Neuronal stem cell (in vitro differentiated cells): ENCODE results near the gene TPP1.

Source experiments
- DNase-seq: peaks from one replicate; pipeline ENCODE4 v3.0.0-alpha.2; 2013; ENCODE audit warnings: low spot score
- H2AFZ ChIP-seq: one replicate; pipeline ENCODE4 v1.6.1; 2013; ENCODE audit warnings: mild to moderate bottlenecking, low read length, inconsistent platforms
- H2AK5ac ChIP-seq: 2 replicates; pipeline ENCODE4 v1.6.1; 2013; ENCODE audit warnings: low read depth, mild to moderate bottlenecking, inconsistent platforms, low read length, moderate library complexity, mixed read lengths
- H2BK120ac ChIP-seq: 2 replicates; pipeline ENCODE4 v1.6.1; 2013; ENCODE audit warnings: low read depth, mild to moderate bottlenecking, inconsistent platforms, low read length, moderate library complexity, mixed read lengths
- H2BK12ac ChIP-seq: one replicate; pipeline ENCODE4 v1.6.1; 2013; ENCODE audit warnings: low read length, inconsistent platforms
- H2BK15ac ChIP-seq: 2 replicates; pipeline ENCODE4 v1.6.1; 2013; ENCODE audit warnings: mild to moderate bottlenecking, low read length, inconsistent platforms, mixed read lengths
- H2BK5ac ChIP-seq: one replicate; pipeline ENCODE4 v1.6.1; 2013; ENCODE audit warnings: inconsistent platforms, mild to moderate bottlenecking, low read length, moderate library complexity
- H3K14ac ChIP-seq: one replicate; pipeline ENCODE4 v1.6.1; 2013; ENCODE audit warnings: low read length, inconsistent platforms
- H3K18ac ChIP-seq: 2 replicates; pipeline ENCODE4 v1.6.1; 2013; ENCODE audit warnings: low read length, inconsistent platforms
- H3K23ac ChIP-seq: 2 replicates; pipeline ENCODE4 v1.6.1; 2013; ENCODE audit warnings: low read depth, mild to moderate bottlenecking, mixed read lengths, low read length, inconsistent platforms; ENCODE audit not compliant: poor library complexity
- H3K27ac ChIP-seq: replicated peaks from 3 replicates; pipeline ENCODE4 v1.5.1; 2013; ENCODE audit warnings: low read length, inconsistent platforms
- H3K27me3 ChIP-seq, 3 experiments: 2 replicates each; pipeline ENCODE4 v1.6.1; 2013; ENCODE audit warnings: low read length in 3 of 3, mild to moderate bottlenecking in 2 of 3, inconsistent platforms in 1 of 3, low read depth in 1 of 3, mixed read lengths in 1 of 3, moderate library complexity in 1 of 3; ENCODE audit not compliant: control insufficient read depth in 3 of 3, insufficient read depth in 3 of 3
- H3K36me3 ChIP-seq, 2 donors: replicated peaks in 1 of 2; 2 replicates each; pipeline ENCODE4 v1.6.1; 2013; ENCODE audit warnings: low read length in 2 of 2; ENCODE audit not compliant: control insufficient read depth in 2 of 2, insufficient read depth in 2 of 2
- H3K4ac ChIP-seq: 2 replicates; pipeline ENCODE4 v1.6.1; 2013; ENCODE audit warnings: inconsistent platforms, mild to moderate bottlenecking, low read length, moderate library complexity
- H3K4me1 ChIP-seq, 2 donors: 1 replicate in 1 of 2; 2 replicates in 1 of 2; pipeline ENCODE4 v1.6.1; 2013; ENCODE audit warnings: low read length in 2 of 2, low read depth in 1 of 2; ENCODE audit not compliant: control insufficient read depth in 2 of 2, insufficient read depth in 1 of 2
- H3K4me2 ChIP-seq: one replicate; pipeline ENCODE4 v1.6.1; 2013; ENCODE audit warnings: mild to moderate bottlenecking, low read length, inconsistent platforms; ENCODE audit not compliant: insufficient read depth, poor library complexity, severe bottlenecking
- H3K4me3 ChIP-seq, 2 donors: 2 replicates each; pipeline ENCODE4 v1.5.1; 2013; ENCODE audit warnings: low read length in 2 of 2, mild to moderate bottlenecking in 2 of 2, inconsistent platforms in 1 of 2, moderate library complexity in 1 of 2
- H3K79me1 ChIP-seq: one replicate; pipeline ENCODE4 v1.6.1; 2013; ENCODE audit warnings: low read depth, mild to moderate bottlenecking, inconsistent platforms, low read length, moderate library complexity
- H3K9ac ChIP-seq: one replicate; pipeline ENCODE4 v1.6.1; 2013; ENCODE audit warnings: mild to moderate bottlenecking, low read depth, low read length, inconsistent platforms; ENCODE audit not compliant: poor library complexity
- H3K9me3 ChIP-seq, 2 donors: replicated peaks in 1 of 2; 2 replicates each; pipeline versions ENCODE3 to v1.6.1; 2013; ENCODE audit warnings: low read length in 2 of 2, mild to moderate bottlenecking in 2 of 2, inconsistent platforms in 1 of 2, low read depth in 1 of 2, mixed read lengths in 1 of 2, moderate library complexity in 1 of 2; ENCODE audit not compliant: control insufficient read depth in 2 of 2, insufficient read depth in 1 of 2
- H4K8ac ChIP-seq: one replicate; pipeline ENCODE4 v1.6.1; 2013; ENCODE audit warnings: low read depth, mild to moderate bottlenecking, inconsistent platforms, low read length, moderate library complexity
- H4K91ac ChIP-seq: one replicate; pipeline ENCODE4 v1.6.1; 2013; ENCODE audit warnings: low read length, low read depth, mild to moderate bottlenecking, inconsistent platforms; ENCODE audit not compliant: poor library complexity
- WGBS, 2 donors: extraction: QIAGEN DNeasy Blood & Tissue Kit; methylation state at CpG; one replicate each; pipeline ENCODE4 v1.1.7; 2013; ENCODE audit warnings: missing lambda C conversion rate in 2 of 2, mixed read lengths in 1 of 2; ENCODE audit not compliant: insufficient read length in 2 of 2, insufficient replicate concordance in 1 of 2; ENCODE audit errors: extremely low coverage in 2 of 2; 5-methylcytosine and 5-hydroxymethylcytosine counted together

Gene TPP1

GRCh38 chr11:6565325-6565724 is 53.9 kb downstream of the TPP1 start:
- H3K79me1 ChIP-seq, result no peaks in the 10 kb centered on the region
- peaks cover 0 to 1% of the 10 kb centered on the region in 2 donors for H3K4me1 ChIP-seq
- WGBS, 2 donors, result no CpG with 5 or more reads among the region's 2 CpGs
- no peak overlapping the region for H2BK15ac ChIP-seq
- peaks cover 0 to 2% of the 10 kb centered on the region in 2 donors for H3K36me3 ChIP-seq
- no peak overlapping the region for H4K8ac ChIP-seq
- no peak overlapping the region for H4K91ac ChIP-seq
- no peak for DNase-seq
- no peak overlapping the region for H3K4me3 ChIP-seq
- no peak overlapping the region for H3K14ac ChIP-seq
- no peak overlapping the region for H3K23ac ChIP-seq
- H3K27me3 ChIP-seq, result no peaks in the 10 kb centered on the region
- H2BK5ac ChIP-seq, result no peak overlapping the region
- no peak overlapping the region for H3K9ac ChIP-seq
- H2BK120ac ChIP-seq, result no peak overlapping the region
- H3K27ac ChIP-seq, result no peak overlapping the region
- no peak overlapping the region for H2BK12ac ChIP-seq
- no peak overlapping the region for H3K4ac ChIP-seq
- H2AFZ ChIP-seq, result no peak overlapping the region
- no peak overlapping the region for H3K4me2 ChIP-seq
- no peak overlapping the region for H3K18ac ChIP-seq
- no peaks in the 10 kb centered on the region for H3K9me3 ChIP-seq
- H2AK5ac ChIP-seq, result no peak overlapping the region

DNA sequence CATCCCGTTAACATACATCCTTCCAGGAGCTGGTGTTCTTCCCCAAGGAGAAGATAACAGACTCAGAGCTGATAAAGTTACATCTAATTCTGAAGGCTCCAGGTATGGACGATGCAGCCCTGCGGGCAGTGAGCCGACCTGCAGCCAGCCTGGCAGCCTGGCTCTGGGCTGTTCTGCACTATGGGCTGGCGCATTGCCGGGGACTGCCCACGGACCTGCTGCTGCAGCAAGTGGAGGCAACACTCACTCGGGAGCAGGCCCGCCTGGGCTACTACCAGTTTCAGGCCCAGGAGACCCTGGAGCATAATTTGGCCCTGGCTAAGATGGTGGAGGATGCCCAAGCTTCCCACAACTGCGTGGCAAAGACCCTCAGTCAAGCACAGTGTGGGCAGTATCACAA is 55.6 kb downstream of the TPP1 start:
- Histone ChIP-seq H2AFZ (no peak overlapping the region), H3K23ac (peak overlapping the region; percentile 31), H3K18ac (no peak overlapping the region), H2BK120ac (no peak overlapping the region), H3K4me1 (peaks cover 0 to 1% of the 10 kb centered on the region in 2 donors), H3K36me3 (peaks cover 0 to 2% of the 10 kb centered on the region in 2 donors), H3K27me3 (no peaks in the 10 kb centered on the region), H3K9ac (no peak overlapping the region), H2BK12ac (no peak overlapping the region), H2BK15ac (no peak overlapping the region), H2BK5ac (no peak overlapping the region), H4K8ac (no peak overlapping the region), H2AK5ac (peak overlapping the region; percentile 16), H3K27ac (no peak overlapping the region), H3K4me2 (no peak overlapping the region), H3K4ac (no peak overlapping the region), H3K4me3 (no peak overlapping the region), H3K79me1 (no peaks in the 10 kb centered on the region), H3K14ac (no peak overlapping the region), H3K9me3 (no peaks in the 10 kb centered on the region), H4K91ac (no peak overlapping the region)
- WGBS, 2 donors, result no CpG with 5 or more reads among the region's 10 CpGs
- no peak for DNase-seq

DNA sequence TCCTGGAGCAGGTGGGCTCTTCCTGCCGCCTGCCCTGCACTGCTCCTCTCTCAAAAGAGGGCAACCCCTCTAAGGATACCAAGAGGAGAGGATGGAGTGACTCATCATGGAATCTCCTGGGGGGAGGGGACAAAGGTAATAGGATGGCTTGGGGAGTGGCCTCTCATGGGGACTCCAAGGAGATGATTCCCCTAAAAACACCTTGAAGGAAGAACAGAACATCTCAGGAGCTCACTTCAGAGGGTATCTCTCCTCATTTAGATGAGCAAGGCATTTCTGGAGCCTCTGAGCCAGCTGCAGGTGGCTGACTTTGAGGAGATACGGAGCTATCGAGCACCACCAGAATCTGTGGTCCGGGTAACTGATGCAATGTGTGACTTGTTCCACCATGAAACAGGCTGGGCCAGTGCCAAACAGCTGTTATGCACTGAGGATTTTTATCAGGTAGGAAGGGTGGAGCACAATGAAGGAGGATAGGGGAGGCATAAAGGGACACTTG is 56.1 kb downstream of the TPP1 start:
- H2BK5ac ChIP-seq, result no peak overlapping the region
- H3K23ac ChIP-seq, result no peak overlapping the region
- no peak overlapping the region for H3K14ac ChIP-seq
- no CpG with 5 or more reads among the region's 4 CpGs for WGBS, 2 donors
- DNase-seq, result no peak
- H2AK5ac ChIP-seq, result no peak overlapping the region
- H3K4me2 ChIP-seq, result no peak overlapping the region
- no peak overlapping the region for H2BK15ac ChIP-seq
- no peaks in the 10 kb centered on the region for H3K79me1 ChIP-seq
- H3K18ac ChIP-seq, result no peak overlapping the region
- H4K91ac ChIP-seq, result no peak overlapping the region
- no peak overlapping the region for H2BK120ac ChIP-seq
- peaks cover 0 to 2% of the 10 kb centered on the region in 2 donors for H3K36me3 ChIP-seq
- no peak overlapping the region for H3K4me3 ChIP-seq
- H3K4ac ChIP-seq, result no peak overlapping the region
- no peak overlapping the region for H3K27ac ChIP-seq
- H3K9me3 ChIP-seq, result no peaks in the 10 kb centered on the region
- H2AFZ ChIP-seq, result no peak overlapping the region
- no peak overlapping the region for H2BK12ac ChIP-seq
- H3K9ac ChIP-seq, result no peak overlapping the region
- H3K4me1 ChIP-seq, result peaks cover 0 to 1% of the 10 kb centered on the region in 2 donors
- H4K8ac ChIP-seq, result no peak overlapping the region
- H3K27me3 ChIP-seq, result no peaks in the 10 kb centered on the region
